ENCODE results near the gene PPP2R3B. TPM values are rescaled to one million over a fixed set of nuclear protein-coding genes. Genes with fewer than 3 reads are reported as not detected.
"Not testable (repeated sequence)": the region's sequence is repeated elsewhere in the genome, so short reads cannot be mapped to it uniquely, and the experiment has no call there.

The PPP2R3B gene
- total RNA-seq, 1 experiment from 2014 or later = 28.2 TPM

GRCh38 chrX:353566-354535 lies 32.9 kb downstream of the PPP2R3B start:
- DNase-seq (ENCODE audit: low spot score) = no peak

- DNase-seq (ENCODE audit: low spot score) = no peak
Observed at GRCh38 chrX:352582-353314, 34.0 kb downstream of the PPP2R3B start.

- no peak for DNase-seq (ENCODE audit: low spot score)
Observed at GRCh38 chrX:352181-352580, 34.5 kb downstream of the PPP2R3B start.

DNA sequence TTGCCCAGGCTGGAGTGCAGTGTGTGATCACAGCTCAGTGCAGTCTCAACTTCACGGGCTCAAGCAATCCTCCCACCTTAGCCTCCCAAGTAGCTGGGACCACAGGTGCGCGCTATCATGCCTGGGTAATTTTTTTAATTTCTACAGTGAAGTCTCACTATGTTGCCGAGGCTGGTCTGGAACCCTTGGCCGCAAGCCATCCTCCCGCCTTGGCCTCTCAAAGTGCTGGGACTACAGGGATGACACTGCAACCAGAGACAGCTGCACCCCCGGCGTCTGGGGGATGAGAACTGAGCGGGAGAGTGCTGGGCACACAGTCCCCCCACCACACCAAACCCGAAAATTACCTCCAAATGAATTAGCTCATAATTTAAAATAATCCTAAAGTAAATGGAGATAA lies 35.0 kb downstream of the PPP2R3B start:
- DNase-seq (ENCODE audit: low spot score) = no peak

GRCh38 chrX:351324-351641 lies 35.4 kb downstream of the PPP2R3B start:
- DNase-seq (ENCODE audit: low spot score) = not testable (repeated sequence)

DNA sequence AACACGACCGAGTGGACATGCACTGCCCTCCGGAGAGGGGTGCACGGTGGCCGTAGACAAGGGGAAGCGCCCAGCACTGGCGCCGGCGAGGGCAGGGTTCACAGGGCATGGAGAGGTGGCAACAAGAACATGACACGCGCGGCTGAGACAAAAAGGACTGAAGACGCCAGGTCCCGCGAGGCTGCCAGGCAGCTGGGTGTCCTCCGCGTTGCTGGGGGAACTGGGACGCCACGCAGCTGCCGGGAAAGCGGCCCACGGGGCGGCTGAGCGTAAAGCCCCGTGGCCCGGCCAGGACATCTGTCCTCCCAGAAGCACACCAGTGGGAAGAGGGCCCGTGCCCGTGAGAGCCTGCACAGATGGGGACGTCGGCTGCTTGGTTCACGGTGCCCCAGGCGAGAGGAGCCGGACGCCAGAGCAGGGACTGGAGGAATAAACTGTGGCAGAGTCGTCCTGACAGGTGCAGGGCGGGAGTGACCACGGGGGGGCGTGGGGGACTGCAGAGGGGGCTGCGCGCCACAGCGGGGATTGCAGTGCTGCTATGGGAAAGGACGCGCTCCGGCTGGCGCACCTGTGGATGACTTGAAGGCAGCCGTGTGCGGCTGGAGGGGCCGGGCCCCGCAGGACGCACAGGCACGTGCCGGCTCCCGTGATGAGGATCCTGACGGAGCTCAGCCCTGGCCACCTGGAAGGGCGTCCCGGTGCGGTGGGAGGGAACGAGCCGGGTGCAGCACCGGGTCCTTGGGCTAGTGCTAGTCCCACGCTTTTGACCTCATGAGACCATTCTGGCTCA lies 36.0 kb downstream of the PPP2R3B start:
- DNase-seq (ENCODE audit: low spot score) = no peak

DNA sequence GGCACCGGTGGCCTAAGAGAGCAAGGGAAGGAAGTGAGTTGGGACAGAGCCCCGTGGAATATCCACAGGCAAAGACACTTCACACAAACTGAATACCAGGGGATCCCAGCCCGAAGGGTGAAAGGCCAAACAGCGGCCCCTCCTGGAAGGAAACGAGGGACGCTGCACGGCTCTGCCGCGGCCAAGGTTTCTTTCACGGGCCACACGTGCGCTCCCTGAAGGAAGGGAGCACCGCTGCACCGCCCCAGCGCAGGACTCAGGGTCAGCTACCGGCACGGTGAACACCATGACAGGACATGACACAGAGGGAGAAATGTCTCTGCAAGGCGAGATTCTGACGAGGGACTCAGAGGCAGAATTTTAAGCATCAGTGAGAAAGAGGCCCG lies 36.6 kb downstream of the PPP2R3B start:
- no peak for DNase-seq (ENCODE audit: low spot score)

DNA sequence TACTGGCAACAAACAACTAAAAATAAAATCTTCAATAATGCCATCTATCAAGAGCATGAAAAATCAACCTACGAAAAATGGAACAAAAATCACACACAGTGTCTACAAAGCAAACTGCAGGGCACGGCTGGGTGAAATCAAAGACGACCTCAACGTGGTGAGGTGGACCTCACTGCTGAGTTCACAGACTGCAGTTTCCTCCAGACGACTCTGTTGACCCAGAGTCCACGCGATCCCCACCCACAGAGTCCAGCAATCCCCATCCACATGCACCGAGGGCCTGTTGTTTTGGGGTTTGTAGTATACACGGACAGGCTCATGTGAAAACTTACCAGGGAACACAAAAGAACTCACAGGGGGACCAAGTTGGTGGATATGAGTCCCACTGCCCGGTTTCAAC lies 37.0 kb downstream of the PPP2R3B start:
- DNase-seq (ENCODE audit: low spot score) = no peak

DNA sequence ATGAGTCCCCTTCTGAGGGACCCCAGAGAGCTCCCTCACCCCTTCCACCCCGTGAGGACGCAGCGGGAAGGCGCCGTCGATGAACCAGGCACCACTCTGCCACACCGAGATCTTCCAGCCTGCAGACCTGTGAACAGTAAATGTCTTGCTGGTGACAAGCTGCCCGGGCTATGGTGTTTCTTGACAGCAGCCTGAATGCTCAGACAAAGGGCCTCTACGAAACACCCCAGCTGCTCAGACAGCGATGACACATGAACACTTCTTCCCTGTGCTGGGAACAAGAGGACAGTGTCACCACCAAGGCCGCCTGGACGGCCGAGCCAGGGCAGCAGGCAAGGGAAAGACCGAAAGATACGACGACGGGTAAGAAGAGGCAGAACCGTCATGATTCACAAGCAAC lies 37.5 kb downstream of the PPP2R3B start:
- no peak for DNase-seq (ENCODE audit: low spot score)

DNA sequence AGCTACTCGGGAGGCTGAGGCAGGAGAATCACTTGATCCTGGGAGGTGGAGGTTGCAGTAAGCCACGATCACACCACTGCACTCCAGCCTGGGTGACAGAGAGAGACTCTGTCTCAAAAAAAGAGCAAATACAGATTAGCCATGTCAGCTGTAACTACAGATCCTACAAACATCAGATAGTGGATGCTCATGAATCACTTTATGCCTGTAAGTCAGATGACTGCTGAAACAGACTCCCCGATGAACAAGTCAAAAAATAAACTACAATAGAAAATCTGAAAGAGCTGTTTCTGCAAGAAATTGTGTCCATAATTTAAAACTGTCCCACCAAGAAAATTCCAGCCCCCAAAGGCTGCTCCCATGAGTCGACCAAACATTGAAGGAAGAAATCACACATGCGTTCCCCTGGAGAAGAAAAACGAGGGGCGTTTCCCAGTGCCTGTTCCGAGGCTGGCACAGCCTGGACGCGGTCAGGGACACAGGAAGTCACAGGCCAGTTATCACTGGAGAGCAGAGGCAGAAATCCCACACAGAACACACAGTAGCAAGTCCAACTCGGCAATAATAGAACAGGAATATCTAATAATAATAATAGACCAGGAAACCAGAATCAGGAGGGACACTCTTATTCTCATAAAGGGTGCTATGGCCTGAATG lies 38.1 kb downstream of the PPP2R3B start:
- no peak for DNase-seq (ENCODE audit: low spot score)

- no peak for DNase-seq (ENCODE audit: low spot score)
Observed at GRCh38 chrX:347351-348117, 39.2 kb downstream of the PPP2R3B start.

DNA sequence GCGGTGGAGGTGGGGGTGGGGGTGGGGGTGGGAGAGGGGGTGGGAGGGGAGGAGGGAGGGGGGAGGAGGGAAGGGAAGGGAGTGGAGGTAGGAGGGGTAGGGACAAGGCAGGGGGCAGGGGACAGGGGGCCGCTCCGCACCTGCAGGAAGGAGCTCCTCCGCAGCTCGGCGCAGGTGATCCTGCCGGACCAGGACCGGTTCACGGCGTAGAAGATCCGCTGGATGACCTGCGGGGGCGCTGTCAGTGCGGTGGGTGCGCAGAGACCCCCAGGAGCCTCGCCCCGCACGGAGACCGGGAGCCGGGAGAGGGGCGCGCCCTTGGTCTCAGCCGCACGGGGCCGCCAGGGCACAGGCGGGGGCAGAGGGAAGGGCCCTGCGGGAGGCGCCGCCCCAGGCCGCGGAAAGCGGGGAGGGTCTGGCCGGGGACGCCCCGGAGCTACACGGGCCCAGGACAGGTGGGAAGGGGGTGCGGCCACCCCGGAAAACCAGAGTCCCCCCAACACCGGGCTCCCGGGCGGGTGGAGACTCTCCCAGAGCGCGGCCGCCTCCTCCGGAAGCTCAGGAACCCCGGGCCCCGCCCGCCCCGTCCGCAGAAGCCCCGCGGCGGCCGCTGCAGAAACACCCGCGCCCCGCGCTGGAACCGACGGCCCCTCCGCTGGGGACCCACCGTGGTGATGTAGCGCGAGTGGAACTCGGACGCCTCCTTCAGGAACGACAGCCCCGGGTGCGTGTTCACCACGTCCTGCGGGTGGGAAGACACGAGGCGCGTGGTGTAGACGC lies 40.5 kb downstream of the PPP2R3B start:
- DNase-seq (ENCODE audit: low spot score) = no peak

DNA sequence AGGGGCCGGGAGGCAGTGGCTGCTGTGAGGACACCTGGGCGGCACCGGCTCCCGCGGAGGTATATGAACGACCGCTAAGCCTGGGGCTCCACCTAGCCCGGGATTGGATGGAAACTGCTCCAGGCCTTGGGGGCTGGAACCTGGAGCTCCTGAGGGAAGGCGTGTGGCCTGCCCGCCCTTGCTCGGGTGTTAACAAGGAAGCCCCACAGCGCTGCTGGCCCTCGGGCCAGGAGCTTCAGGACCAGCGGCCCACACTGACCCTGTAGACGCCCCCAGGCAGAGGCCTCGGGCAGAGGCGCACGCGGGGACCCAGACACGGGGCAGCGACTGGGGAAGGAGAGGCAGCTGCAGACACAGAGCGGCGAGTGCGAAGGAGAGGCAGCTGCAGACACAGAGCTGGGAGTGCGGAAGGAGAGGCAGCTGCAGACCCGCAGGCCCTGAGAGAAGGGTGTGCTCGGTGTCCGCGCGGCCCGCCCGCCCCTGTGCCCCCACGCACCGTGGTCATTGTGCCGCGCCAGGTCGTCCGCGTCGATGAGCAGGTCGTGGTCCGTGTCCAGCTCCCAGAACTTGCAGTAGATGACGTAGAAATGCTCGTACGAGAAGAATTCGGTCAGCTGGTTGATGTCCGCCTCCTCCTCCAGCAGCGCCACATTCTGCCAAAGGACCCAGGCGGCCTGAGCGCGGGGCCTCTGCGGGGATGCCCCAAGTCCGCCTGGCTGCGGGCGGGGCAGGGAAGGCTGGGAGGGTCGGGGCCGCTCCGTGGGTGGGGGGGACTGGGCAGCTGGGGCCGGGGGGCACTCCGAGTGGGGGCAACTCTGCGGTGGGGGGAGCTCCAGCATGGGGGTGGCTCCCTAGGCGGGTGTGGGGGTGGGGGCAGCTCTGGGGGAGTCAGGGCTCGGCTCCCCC lies 41.4 kb downstream of the PPP2R3B start:
- DNase-seq (ENCODE audit: low spot score) = no peak

DNA sequence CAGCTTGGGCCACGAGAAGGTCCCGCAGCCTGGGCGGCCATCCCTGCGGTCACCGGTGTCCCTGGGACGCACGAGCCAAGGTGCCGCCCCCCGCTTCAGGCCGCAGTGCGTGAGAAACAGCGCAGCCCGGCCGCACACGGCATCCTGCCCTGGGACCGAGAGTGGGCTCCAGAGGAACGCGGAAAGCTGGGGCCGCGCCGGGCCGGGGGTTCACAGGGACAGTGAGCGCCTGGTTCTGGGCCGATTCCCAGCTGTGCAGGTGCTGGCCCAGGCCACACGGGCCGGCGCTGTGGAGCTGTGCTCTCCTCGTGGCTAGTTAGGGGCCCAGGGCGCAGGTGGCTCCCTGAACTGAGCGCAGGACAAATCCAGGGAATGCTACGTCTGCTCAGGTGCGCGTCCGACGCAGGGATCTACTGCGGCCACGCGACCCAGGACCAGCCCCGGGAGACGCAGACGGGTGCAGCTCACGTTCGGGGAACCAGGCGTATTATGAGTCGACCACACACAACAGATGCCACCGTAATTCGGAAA lies 42.3 kb downstream of the PPP2R3B start:
- no peak for DNase-seq (ENCODE audit: low spot score)

DNA sequence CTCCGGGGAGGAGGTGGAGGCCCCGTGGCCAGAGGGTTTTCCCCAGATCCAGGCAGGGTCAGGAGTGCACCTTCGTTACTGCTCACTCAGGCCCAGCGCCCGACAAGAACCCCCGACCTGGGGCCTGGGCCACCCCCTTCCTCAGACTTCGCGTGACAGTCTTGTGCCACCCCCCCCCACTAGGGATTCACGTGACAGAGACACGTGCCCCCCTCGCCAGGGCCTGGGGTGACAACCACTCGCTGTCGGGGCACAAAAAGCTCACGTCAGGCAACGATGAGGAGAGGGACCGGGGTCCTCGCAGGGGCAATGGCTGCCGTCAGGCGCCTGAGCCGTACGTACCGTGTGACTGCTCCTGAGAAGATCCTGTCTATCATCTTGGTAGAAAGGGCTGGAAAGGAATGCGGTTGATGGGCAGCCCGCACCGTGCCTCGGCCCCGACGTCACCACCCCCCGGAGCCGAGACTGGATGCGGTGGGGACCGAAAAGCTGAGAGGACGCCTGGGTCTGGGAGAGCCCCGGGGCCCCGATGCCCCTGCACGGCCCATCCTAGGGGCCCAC lies 45.1 kb downstream of the PPP2R3B start:
- no peak for DNase-seq (ENCODE audit: low spot score)

- DNase-seq (ENCODE audit: low spot score) = no peak
Observed at GRCh38 chrX:340641-341423, 45.9 kb downstream of the PPP2R3B start.

DNA sequence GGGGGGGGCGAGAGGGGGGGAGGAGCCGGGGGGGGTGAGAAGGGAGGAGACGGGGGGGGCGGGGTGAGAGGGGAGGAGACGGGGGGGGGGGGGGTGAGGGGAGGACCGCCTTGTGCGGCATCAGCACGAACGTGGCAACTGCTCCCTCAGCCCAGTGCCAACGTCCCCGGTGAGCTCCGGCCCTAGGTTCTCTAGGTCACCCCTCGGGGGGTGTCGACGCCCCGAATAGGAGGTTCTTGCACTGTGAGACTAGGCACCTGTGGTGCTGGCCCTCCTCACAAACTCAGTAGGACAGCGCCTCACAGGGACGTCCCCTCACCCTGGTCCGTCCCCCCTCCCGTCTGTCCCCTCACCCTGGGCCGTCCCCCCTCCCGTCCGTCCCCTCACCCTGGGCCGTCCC lies 46.6 kb downstream of the PPP2R3B start:
- DNase-seq (ENCODE audit: low spot score) = no peak
